Measurements from ENCODE around the gene PIK3CG. TPM values are rescaled to one million over a fixed set of nuclear protein-coding genes. Genes with fewer than 3 reads are reported as not detected.

PIK3CG gene
- total RNA-seq, 1 experiment from 2014 or later, result 0.03 TPM

- Histone ChIP-seq H3K27me3 (ENCODE audit: control insufficient read depth, insufficient read depth, low read length) (no peaks in the 10 kb centered on the region; the same call in 1 of the 2 replicates), H3K4me3 (ENCODE audit: insufficient read depth, low read depth, low read length) (no peak overlapping the region), H3K36me3 (replicated peaks; ENCODE audit: control insufficient read depth, insufficient read depth, low read length) (no peaks in the 10 kb centered on the region)
- no peak for DNase-seq
Measured at GRCh38 chr7:106867641-106868351, 2.7 kb downstream of the PIK3CG start.

- H3K36me3 ChIP-seq (replicated peaks; ENCODE audit: control insufficient read depth, insufficient read depth, low read length), result no peaks in the 10 kb centered on the region
- no peak overlapping the region for H3K4me3 ChIP-seq (ENCODE audit: insufficient read depth, low read depth, low read length)
- no peaks in the 10 kb centered on the region; the same call in 1 of the 2 replicates for H3K27me3 ChIP-seq (ENCODE audit: control insufficient read depth, insufficient read depth, low read length)
- DNase-seq, result no peak
Measured at GRCh38 chr7:106868364-106868763, 3.3 kb downstream of the PIK3CG start.

- Histone ChIP-seq H3K27me3 (ENCODE audit: control insufficient read depth, insufficient read depth, low read length) (no peaks in the 10 kb centered on the region; the same call in 1 of the 2 replicates), H3K4me3 (ENCODE audit: insufficient read depth, low read depth, low read length) (no peak overlapping the region), H3K36me3 (replicated peaks; ENCODE audit: control insufficient read depth, insufficient read depth, low read length) (no peaks in the 10 kb centered on the region)
- no peak for DNase-seq
Measured at GRCh38 chr7:106869954-106870353, 4.9 kb downstream of the PIK3CG start.

DNA sequence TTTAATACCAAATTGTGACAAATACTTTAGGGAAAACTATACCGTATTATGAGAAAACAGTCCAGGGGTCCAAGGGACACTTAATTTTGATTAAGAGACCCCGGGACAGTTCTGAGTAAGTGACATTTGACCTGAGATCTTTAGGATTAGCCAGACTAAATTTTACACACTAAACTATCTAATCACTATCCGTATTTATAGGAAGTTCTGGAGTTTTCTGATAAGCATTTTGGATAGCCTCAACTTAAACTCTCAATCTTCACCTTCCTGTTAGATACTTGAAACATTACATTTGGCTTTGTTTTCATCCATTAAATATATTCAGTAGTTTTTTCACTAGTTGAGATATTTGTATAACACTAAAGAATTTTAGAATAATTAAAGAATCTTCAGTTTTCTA lies 5.4 kb downstream of the PIK3CG start:
- no peaks in the 10 kb centered on the region for H3K36me3 ChIP-seq (replicated peaks; ENCODE audit: control insufficient read depth, insufficient read depth, low read length)
- H3K27me3 ChIP-seq (ENCODE audit: control insufficient read depth, insufficient read depth, low read length), result no peaks in the 10 kb centered on the region; the same call in 1 of the 2 replicates
- no peak overlapping the region for H3K4me3 ChIP-seq (ENCODE audit: insufficient read depth, low read depth, low read length)
- DNase-seq, result no peak

- H3K4me3 ChIP-seq (ENCODE audit: insufficient read depth, low read depth, low read length), result no peak overlapping the region
- no peaks in the 10 kb centered on the region; the same call in 1 of the 2 replicates for H3K27me3 ChIP-seq (ENCODE audit: control insufficient read depth, insufficient read depth, low read length)
- no peaks in the 10 kb centered on the region for H3K36me3 ChIP-seq (replicated peaks; ENCODE audit: control insufficient read depth, insufficient read depth, low read length)
- DNase-seq, result no peak
Measured at GRCh38 chr7:106870983-106871410, 5.9 kb downstream of the PIK3CG start.

GRCh38 chr7:106871793-106872571 lies 6.9 kb downstream of the PIK3CG start:
- Histone ChIP-seq H3K27me3 (ENCODE audit: control insufficient read depth, insufficient read depth, low read length) (no peaks in the 10 kb centered on the region; the same call in 1 of the 2 replicates), H3K4me3 (ENCODE audit: insufficient read depth, low read depth, low read length) (no peak overlapping the region), H3K36me3 (replicated peaks; ENCODE audit: control insufficient read depth, insufficient read depth, low read length) (no peaks in the 10 kb centered on the region)
- no peak for DNase-seq

DNA sequence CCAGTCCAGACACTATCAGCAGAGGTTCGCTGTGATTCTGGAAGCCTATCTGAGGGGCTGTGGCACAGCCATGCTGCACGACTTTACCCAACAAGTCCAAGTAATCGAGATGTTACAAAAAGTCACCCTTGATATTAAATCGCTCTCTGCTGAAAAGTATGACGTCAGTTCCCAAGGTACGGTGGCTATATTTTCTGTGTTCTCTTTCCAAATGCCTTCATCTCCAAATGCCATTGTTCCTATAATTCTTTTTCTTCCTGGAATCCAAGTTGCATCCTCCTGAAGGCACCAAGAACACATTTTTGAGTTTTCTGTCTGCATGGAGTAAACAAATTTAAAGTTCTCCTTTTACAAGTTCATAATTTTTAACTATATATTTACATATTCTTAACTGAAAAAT lies 7.7 kb downstream of the PIK3CG start:
- no peaks in the 10 kb centered on the region; the same call in 1 of the 2 replicates for H3K27me3 ChIP-seq (ENCODE audit: control insufficient read depth, insufficient read depth, low read length)
- DNase-seq, result no peak
- no peak overlapping the region for H3K4me3 ChIP-seq (ENCODE audit: insufficient read depth, low read depth, low read length)
- no peaks in the 10 kb centered on the region for H3K36me3 ChIP-seq (replicated peaks; ENCODE audit: control insufficient read depth, insufficient read depth, low read length)

DNA sequence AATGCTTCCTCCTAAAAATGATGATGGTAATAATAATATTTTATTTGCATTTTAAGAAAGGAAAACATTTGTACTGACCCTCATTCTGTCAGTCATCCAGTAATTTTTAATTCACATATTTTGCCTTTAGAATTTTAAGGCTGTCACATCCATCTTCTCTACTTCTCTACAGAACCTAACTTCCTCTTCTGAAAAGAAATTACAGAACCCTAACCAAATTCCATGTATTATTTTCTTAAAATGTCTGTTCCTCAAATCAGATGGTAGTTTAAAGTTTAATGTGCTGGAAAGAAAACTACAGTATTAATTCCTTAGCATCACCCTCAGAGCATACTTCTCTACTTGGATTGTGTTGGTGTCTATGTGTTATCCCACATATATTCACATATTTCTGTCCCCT lies 9.0 kb downstream of the PIK3CG start:
- no peaks in the 10 kb centered on the region for H3K36me3 ChIP-seq (replicated peaks; ENCODE audit: control insufficient read depth, insufficient read depth, low read length)
- H3K4me3 ChIP-seq (ENCODE audit: insufficient read depth, low read depth, low read length), result no peak overlapping the region
- no peak for DNase-seq
- H3K27me3 ChIP-seq (ENCODE audit: control insufficient read depth, insufficient read depth, low read length), result no peaks in the 10 kb centered on the region

DNA sequence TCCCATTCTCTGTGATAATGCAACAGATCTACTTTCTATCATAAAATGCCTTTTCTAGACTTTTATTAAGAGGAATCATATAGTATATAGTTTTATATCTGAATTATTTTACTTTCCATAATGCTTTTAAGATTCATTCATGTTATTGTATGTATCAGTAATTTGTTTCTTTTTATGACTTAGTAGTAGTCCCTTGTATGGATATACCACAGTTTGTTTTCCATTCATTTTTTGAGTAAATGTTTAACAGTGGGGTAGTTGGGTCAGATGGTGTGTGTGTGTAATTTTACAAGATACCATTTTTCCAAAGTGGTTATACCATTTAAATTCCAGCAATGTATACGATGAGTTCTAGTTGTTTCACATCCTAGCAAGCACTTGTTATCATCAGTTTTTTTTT lies 10.4 kb downstream of the PIK3CG start:
- Histone ChIP-seq H3K27me3 (ENCODE audit: control insufficient read depth, insufficient read depth, low read length) (no peaks in the 10 kb centered on the region), H3K4me3 (ENCODE audit: insufficient read depth, low read depth, low read length) (no peak overlapping the region), H3K36me3 (replicated peaks; ENCODE audit: control insufficient read depth, insufficient read depth, low read length) (no peaks in the 10 kb centered on the region)
- DNase-seq, result no peak

GRCh38 chr7:106878748-106879439 lies 13.8 kb downstream of the PIK3CG start:
- no peak for DNase-seq
- Histone ChIP-seq H3K4me3 (ENCODE audit: insufficient read depth, low read depth, low read length) (no peak overlapping the region), H3K27me3 (ENCODE audit: control insufficient read depth, insufficient read depth, low read length) (no peaks in the 10 kb centered on the region), H3K36me3 (replicated peaks; ENCODE audit: control insufficient read depth, insufficient read depth, low read length) (no peaks in the 10 kb centered on the region)

DNA sequence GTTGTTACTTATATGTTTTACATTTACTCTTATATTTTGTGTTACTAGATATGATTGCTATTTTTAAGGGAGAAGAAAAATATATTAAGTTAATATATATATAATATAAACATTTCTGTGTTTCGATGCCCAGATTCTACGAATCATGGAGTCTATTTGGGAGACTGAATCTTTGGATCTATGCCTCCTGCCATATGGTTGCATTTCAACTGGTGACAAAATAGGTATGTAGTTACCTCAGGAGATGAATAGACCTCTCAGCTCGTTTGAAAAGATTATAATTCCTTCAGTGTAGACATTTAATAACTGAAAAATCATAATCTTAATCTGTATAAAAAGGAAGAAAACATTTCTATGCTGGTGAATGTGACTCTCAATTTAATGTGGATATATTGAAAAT lies 16.9 kb downstream of the PIK3CG start:
- DNase-seq, result no peak
- Histone ChIP-seq H3K27me3 (ENCODE audit: control insufficient read depth, insufficient read depth, low read length) (no peaks in the 10 kb centered on the region), H3K36me3 (replicated peaks; ENCODE audit: control insufficient read depth, insufficient read depth, low read length) (no peaks in the 10 kb centered on the region), H3K4me3 (ENCODE audit: insufficient read depth, low read depth, low read length) (no peak overlapping the region)

- no peaks in the 10 kb centered on the region for H3K27me3 ChIP-seq (ENCODE audit: control insufficient read depth, insufficient read depth, low read length)
- H3K4me3 ChIP-seq (ENCODE audit: insufficient read depth, low read depth, low read length), result no peak overlapping the region
- DNase-seq, result no peak
- H3K36me3 ChIP-seq (replicated peaks; ENCODE audit: control insufficient read depth, insufficient read depth, low read length), result no peaks in the 10 kb centered on the region
Measured at GRCh38 chr7:106883456-106884026, 18.5 kb downstream of the PIK3CG start.

DNA sequence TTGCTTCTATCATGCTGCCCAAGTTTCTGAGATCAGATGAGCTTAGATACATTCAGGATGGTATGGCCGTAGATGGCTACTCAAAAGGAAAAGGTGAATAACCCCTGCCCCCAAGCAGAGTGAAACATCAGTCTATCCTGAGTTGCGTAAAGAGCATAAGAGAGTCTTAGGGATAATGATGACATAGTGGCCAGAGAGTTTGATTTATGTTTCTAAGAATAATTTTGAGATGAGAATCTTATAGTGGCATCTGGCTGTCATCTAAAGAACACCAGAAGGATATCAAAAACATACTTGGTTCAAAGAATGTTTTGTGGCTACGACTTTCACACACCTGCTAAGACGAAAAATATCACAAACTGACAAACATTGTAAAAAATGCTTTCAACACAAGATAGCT lies 20.6 kb downstream of the PIK3CG start:
- no peak for DNase-seq
- Histone ChIP-seq H3K4me3 (ENCODE audit: insufficient read depth, low read depth, low read length) (no peak overlapping the region), H3K27me3 (ENCODE audit: control insufficient read depth, insufficient read depth, low read length) (no peaks in the 10 kb centered on the region), H3K36me3 (replicated peaks; ENCODE audit: control insufficient read depth, insufficient read depth, low read length) (no peaks in the 10 kb centered on the region)

DNA sequence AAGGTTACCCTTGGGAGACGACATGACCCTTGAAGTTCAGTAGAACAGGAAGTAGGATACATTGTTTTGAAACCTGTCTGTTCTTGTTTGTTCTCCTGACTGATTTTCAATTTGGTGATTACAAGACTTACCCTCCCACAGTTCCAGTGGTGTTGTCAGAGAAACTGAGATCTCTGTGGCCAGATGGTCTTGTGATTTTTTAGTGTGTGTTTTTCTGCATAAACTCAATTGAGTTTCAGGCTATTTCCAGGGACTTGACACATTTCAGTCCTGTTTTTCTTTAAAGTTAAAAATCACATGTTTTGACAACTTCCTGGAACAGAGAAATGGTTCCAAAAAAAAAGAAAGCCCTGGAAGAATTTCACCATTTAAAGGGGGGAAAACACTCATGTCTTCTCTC lies 22.3 kb downstream of the PIK3CG start:
- Histone ChIP-seq H3K4me3 (ENCODE audit: insufficient read depth, low read depth, low read length) (no peak overlapping the region), H3K36me3 (replicated peaks; ENCODE audit: control insufficient read depth, insufficient read depth, low read length) (no peaks in the 10 kb centered on the region), H3K27me3 (ENCODE audit: control insufficient read depth, insufficient read depth, low read length) (no peaks in the 10 kb centered on the region)
- no peak for DNase-seq

Data from H7 (cell line).